NCI-H2107 treated with DMSO at 0.1 percent for 48 hours (cell line): ENCODE data around the gene PARD6G.
"Not testable (repeated sequence)": the region's sequence is repeated elsewhere in the genome, so short reads cannot be mapped to it uniquely, and the experiment has no call there.

Source experiments
- DNase-seq: peaks from one replicate; lab custom pipeline; 2025; ENCODE audit not compliant: unreplicated experiment; lab: John Stamatoyannopoulos, UW

The PARD6G gene

GRCh38 chr18:80241919-80242777, 5.2 kb downstream of the PARD6G start:
- DNase-seq, result no peak

- no peak for DNase-seq
Measured at GRCh38 chr18:80239830-80240229, 7.5 kb downstream of the PARD6G start.

- no peak for DNase-seq
Measured at GRCh38 chr18:80238651-80239260, 8.6 kb downstream of the PARD6G start.

- not testable (repeated sequence) for DNase-seq
Measured at GRCh38 chr18:80237519-80237918, 9.8 kb downstream of the PARD6G start.

GRCh38 chr18:80234398-80234797, 12.9 kb downstream of the PARD6G start:
- no peak for DNase-seq

GRCh38 chr18:80233899-80234298, 13.4 kb downstream of the PARD6G start:
- no peak for DNase-seq

- no peak for DNase-seq
Measured at GRCh38 chr18:80233201-80233835, 14.0 kb downstream of the PARD6G start.

GRCh38 chr18:80232710-80233109, 14.6 kb downstream of the PARD6G start:
- DNase-seq, result no peak

- DNase-seq, result no peak
Measured at GRCh38 chr18:80232030-80232429, 15.3 kb downstream of the PARD6G start.

- DNase-seq, result no peak
Measured at GRCh38 chr18:80231616-80232015, 15.7 kb downstream of the PARD6G start.

GRCh38 chr18:80231151-80231550, 16.2 kb downstream of the PARD6G start:
- DNase-seq, result no peak

- DNase-seq, result no peak
Measured at GRCh38 chr18:80229766-80230745, 17.3 kb downstream of the PARD6G start.

- DNase-seq, result no peak
Measured at GRCh38 chr18:80229363-80229762, 18.0 kb downstream of the PARD6G start.

GRCh38 chr18:80228051-80228848, 19.1 kb downstream of the PARD6G start:
- DNase-seq, result no peak

GRCh38 chr18:80227472-80227871, 19.8 kb downstream of the PARD6G start:
- no peak for DNase-seq

- DNase-seq, result no peak
Measured at GRCh38 chr18:80225685-80226084, 21.6 kb downstream of the PARD6G start.

GRCh38 chr18:80223581-80224148, 23.6 kb downstream of the PARD6G start:
- no peak for DNase-seq

GRCh38 chr18:80219488-80219887, 27.8 kb downstream of the PARD6G start:
- DNase-seq, result not testable (repeated sequence)

- DNase-seq, result no peak
Measured at GRCh38 chr18:80218341-80219227, 28.7 kb downstream of the PARD6G start.
